HG03571 (cell line): Measurements from ENCODE around the gene CLCNKB.

Experiments used
- ATAC-seq: cut with Tn5 transposase; IDR thresholded peaks from one replicate; pipeline ENCODE4 v1.9.1; 2021; ENCODE audit not compliant: unreplicated experiment

Gene CLCNKB

GRCh38 chr1:16092097-16092922, 48.7 kb downstream of the CLCNKB start:
- ATAC-seq = no peak

- ATAC-seq = no peak
Measured at GRCh38 chr1:16092923-16093511, 49.4 kb downstream of the CLCNKB start.

GRCh38 chr1:16093611-16094010, 50.0 kb downstream of the CLCNKB start:
- no peak for ATAC-seq

- ATAC-seq = no peak
Measured at GRCh38 chr1:16094453-16095158, 51.0 kb downstream of the CLCNKB start.

- no peak for ATAC-seq
Measured at GRCh38 chr1:16095447-16095846, 51.9 kb downstream of the CLCNKB start.

- no peak for ATAC-seq
Measured at GRCh38 chr1:16099412-16099811, 55.8 kb downstream of the CLCNKB start.

- no peak for ATAC-seq
Measured at GRCh38 chr1:16101623-16102022, 58.0 kb downstream of the CLCNKB start.
